ENCODE data around the gene PDZD2. TPM values are rescaled to one million over a fixed set of nuclear protein-coding genes. Genes with fewer than 3 reads are reported as not detected.

The PDZD2 gene
- total RNA-seq, 4 donors from 2014 or later = 107 to 195 (median 123) TPM

DNA sequence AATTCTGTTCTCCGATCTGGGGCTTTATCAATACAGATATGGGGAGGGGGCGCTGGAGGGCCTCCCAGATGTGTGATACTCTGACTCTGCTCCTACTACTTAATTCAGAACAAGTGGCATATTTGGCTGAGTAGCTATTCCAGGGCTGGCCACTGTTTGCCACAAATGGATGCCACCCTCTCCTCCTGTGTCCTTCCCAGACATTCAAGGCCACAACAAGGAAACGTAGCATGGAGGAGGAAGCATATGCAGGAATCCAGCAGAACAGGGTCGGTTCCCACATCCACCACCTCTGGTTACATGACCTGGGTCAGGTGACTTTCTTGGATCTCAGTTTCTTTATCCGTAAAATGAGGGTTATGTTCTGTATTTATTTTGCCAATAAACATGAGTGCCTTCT is 404.2 kb downstream of the PDZD2 start:
- no peaks in the 10 kb centered on the region for H3K27me3 ChIP-seq
- peaks cover 7% of the 10 kb centered on the region for H3K4me1 ChIP-seq
- no peak overlapping the region for H3K27ac ChIP-seq
- no peak overlapping the region for H3K4me3 ChIP-seq
- H3K36me3 ChIP-seq = peaks cover 23% of the 10 kb centered on the region
- TF ChIP-seq POLR2A (IDR thresholded peaks at IDR 0.05) (no peak), POLR2AphosphoS5 (IDR thresholded peaks at IDR 0.05) (no peak), EP300 (IDR thresholded peaks at IDR 0.05) (no peak)
- TF ChIP-seq, protein P1, sequence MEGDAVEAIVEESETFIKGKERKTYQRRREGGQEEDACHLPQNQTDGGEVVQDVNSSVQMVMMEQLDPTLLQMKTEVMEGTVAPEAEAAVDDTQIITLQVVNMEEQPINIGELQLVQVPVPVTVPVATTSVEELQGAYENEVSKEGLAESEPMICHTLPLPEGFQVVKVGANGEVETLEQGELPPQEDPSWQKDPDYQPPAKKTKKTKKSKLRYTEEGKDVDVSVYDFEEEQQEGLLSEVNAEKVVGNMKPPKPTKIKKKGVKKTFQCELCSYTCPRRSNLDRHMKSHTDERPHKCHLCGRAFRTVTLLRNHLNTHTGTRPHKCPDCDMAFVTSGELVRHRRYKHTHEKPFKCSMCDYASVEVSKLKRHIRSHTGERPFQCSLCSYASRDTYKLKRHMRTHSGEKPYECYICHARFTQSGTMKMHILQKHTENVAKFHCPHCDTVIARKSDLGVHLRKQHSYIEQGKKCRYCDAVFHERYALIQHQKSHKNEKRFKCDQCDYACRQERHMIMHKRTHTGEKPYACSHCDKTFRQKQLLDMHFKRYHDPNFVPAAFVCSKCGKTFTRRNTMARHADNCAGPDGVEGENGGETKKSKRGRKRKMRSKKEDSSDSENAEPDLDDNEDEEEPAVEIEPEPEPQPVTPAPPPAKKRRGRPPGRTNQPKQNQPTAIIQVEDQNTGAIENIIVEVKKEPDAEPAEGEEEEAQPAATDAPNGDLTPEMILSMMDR (IDR thresholded peaks at IDR 0.05) = no peak
- H3K9me3 ChIP-seq = no peaks in the 10 kb centered on the region
- 89% methylated on average over 5 of the region's 5 CpGs for whole genome bisulfite sequencing
- DNase-seq (ENCODE audit: low spot score in 2 of 2) = no peak

DNA sequence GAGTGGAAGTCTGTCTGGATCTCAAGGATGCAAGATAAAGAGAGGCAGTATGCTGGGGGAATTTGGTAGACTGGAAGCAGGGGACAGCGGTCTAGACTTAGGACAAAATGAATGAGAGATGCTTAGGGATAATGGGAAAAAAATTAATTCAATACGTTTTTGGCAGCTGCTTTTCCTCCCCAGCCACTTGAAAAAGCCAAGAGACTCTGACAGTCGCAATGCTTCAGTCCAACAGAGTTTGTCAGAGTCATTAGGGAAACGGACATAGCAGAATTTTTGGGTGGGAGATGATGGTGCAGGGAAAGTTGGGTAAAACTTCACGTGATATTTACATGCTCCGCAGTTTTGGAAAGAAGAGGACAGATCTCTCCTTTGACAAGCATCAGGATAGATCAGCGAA is 405.5 kb downstream of the PDZD2 start:
- Histone ChIP-seq H3K9me3 (no peaks in the 10 kb centered on the region), H3K27me3 (no peaks in the 10 kb centered on the region), H3K4me1 (peaks cover 7% of the 10 kb centered on the region), H3K36me3 (peaks cover 27% of the 10 kb centered on the region), H3K4me3 (no peak overlapping the region), H3K27ac (no peak overlapping the region)
- TF ChIP-seq POLR2AphosphoS5 (IDR thresholded peaks at IDR 0.05) (no peak), EP300 (IDR thresholded peaks at IDR 0.05) (no peak), POLR2A (IDR thresholded peaks at IDR 0.05) (no peak)
- TF ChIP-seq, protein P1 (IDR thresholded peaks at IDR 0.05) = no peak
- no peak for DNase-seq (ENCODE audit: low spot score in 2 of 2)
- WGBS = 36% methylated on average over 7 of the region's 7 CpGs

DNA sequence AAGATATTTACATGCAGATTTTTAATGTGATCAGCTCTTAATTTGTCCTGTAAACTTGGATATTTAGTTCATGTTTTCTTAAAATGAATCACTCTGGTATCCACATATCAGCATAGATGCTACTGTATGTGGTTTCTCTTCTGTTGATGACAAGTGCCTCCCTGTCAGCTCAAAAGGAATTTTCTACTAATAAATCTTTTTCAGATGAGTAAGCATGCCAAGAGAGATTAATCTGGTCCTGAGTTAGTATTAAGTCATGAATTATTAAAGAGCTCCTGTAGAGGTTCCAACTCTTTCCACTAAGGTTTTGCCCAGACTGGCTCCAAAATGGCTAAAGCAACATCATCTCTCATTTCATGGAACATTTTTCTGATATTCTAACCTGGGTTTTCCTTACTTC is 406.0 kb downstream of the PDZD2 start:
- Histone ChIP-seq H3K27ac (no peak overlapping the region), H3K27me3 (no peaks in the 10 kb centered on the region), H3K9me3 (no peaks in the 10 kb centered on the region), H3K4me1 (peaks cover 7% of the 10 kb centered on the region), H3K4me3 (no peak overlapping the region), H3K36me3 (peaks cover 26% of the 10 kb centered on the region)
- no peak for TF ChIP-seq POLR2AphosphoS5 (IDR thresholded peaks at IDR 0.05)
- TF ChIP-seq EP300 (IDR thresholded peaks at IDR 0.05) = no peak
- TF ChIP-seq, protein P1 (IDR thresholded peaks at IDR 0.05) = no peak
- no peak for TF ChIP-seq POLR2A (IDR thresholded peaks at IDR 0.05)
- DNase-seq (ENCODE audit: low spot score in 2 of 2) = no peak

DNA sequence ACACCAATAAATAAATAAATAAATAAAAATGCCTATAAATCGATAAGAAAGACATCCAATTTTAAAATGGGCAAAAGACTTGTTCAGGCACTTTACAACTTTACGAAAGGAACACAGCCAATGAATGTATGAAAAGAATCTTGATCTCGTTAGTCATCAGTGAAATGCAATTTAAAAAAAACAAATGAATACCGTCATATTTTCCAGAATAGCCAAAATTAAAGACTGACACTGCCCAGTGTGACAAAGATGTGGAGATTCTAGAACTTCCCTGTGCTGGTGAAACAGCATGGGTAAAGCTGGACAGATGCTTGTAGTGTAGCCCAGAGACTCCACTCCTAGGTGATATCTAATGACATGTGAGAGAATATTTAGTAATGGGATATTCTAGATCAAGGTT is 408.1 kb downstream of the PDZD2 start:
- H3K9me3 ChIP-seq = no peaks in the 10 kb centered on the region
- no peak overlapping the region for H3K4me3 ChIP-seq
- no peaks in the 10 kb centered on the region for H3K27me3 ChIP-seq
- 57% methylated on average over 4 of the region's 4 CpGs for WGBS
- no peak for DNase-seq (ENCODE audit: low spot score in 2 of 2)
- peaks cover 7% of the 10 kb centered on the region for H3K4me1 ChIP-seq
- no peak overlapping the region for H3K27ac ChIP-seq
- TF ChIP-seq, protein P1 (IDR thresholded peaks at IDR 0.05) = no peak
- TF ChIP-seq POLR2A (IDR thresholded peaks at IDR 0.05) (no peak), POLR2AphosphoS5 (IDR thresholded peaks at IDR 0.05) (no peak), EP300 (IDR thresholded peaks at IDR 0.05) (no peak)
- H3K36me3 ChIP-seq = peaks cover 19% of the 10 kb centered on the region

DNA sequence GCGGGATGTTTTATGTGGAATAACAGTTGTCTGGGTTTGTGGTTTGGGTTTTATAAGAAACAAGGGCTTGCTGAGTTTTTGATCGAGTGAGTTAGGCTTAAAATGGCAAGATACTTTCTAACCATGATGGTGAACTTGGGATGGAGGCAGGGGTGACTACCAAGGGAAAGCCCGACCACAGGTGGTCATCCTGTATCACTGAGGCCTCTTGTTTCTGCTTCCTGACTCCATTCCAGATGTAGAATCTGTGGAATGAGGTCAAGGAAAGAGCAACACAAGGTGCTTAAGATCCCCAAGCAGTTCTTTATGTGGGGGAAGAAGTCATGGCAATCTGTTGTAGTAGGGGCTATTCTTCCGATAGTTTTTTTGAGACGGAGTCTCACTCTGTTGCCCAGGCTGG is 412.9 kb downstream of the PDZD2 start:
- Histone ChIP-seq H3K4me3 (no peak overlapping the region), H3K36me3 (peaks cover 23% of the 10 kb centered on the region), H3K4me1 (no peaks in the 10 kb centered on the region), H3K27me3 (no peaks in the 10 kb centered on the region), H3K9me3 (no peaks in the 10 kb centered on the region), H3K27ac (no peak overlapping the region)
- TF ChIP-seq EP300 (IDR thresholded peaks at IDR 0.05) (no peak), POLR2A (IDR thresholded peaks at IDR 0.05) (no peak), POLR2AphosphoS5 (IDR thresholded peaks at IDR 0.05) (no peak)
- TF ChIP-seq, protein P1 (IDR thresholded peaks at IDR 0.05) = no peak
- no peak for DNase-seq (ENCODE audit: low spot score in 2 of 2)
- 97% methylated on average over 4 of the region's 5 CpGs for WGBS

Data from suprapubic skin (tissue), 4 donors.